Glomerular endothelial cell (primary cell): ENCODE results near the gene CACNB3. TPM values are rescaled to one million over a fixed set of nuclear protein-coding genes. Genes with fewer than 3 reads are reported as not detected.
A peak's percentile ranks its signal among the peaks of the same experiment; 100 is the strongest.

Source experiments
- DNase-seq: peaks from one replicate; pipeline ENCODE4 v3.0.0-alpha.2; 2011; ENCODE audit warnings: low read depth, low spot score; ENCODE audit errors: extremely low read depth
- total RNA-seq: library from RNA; depleted of rRNA; stranded (reverse); fragments of >200 nt; gene quantifications from 2 replicates; pipeline ENCODE4 v1.2.3, GENCODE V29; 2015

Gene CACNB3
- total RNA-seq, 1 donor from 2014 or later = 38.2 TPM

GRCh38 chr12:48788524-48788853 lies 29.8 kb upstream of the CACNB3 start:
- no peak for DNase-seq

GRCh38 chr12:48788854-48789775 lies 29.2 kb upstream of the CACNB3 start, which contains the start of gene ADCY6:
ADCY6 (minus strand) TSS chr12:48789089; CDS start chr12:48783434, 5,655 bp downstream.
- no peak for DNase-seq

GRCh38 chr12:48789858-48790326 lies 28.4 kb upstream of the CACNB3 start:
- DNase-seq = no peak

GRCh38 chr12:48793696-48794095 lies 24.6 kb upstream of the CACNB3 start:
- DNase-seq = no peak

GRCh38 chr12:48794870-48795269 lies 23.4 kb upstream of the CACNB3 start:
- DNase-seq = no peak

GRCh38 chr12:48795550-48796455 lies 22.5 kb upstream of the CACNB3 start:
- peak; percentile 45 for DNase-seq

- no peak for DNase-seq
Observed at GRCh38 chr12:48796976-48797375, 21.3 kb upstream of the CACNB3 start.

GRCh38 chr12:48800457-48800856 lies 17.8 kb upstream of the CACNB3 start:
- no peak for DNase-seq

- DNase-seq = no peak
Observed at GRCh38 chr12:48800971-48801370, 17.3 kb upstream of the CACNB3 start.

GRCh38 chr12:48803675-48804074 lies 14.6 kb upstream of the CACNB3 start:
- DNase-seq = no peak

GRCh38 chr12:48807981-48808380 lies 10.3 kb upstream of the CACNB3 start:
- no peak for DNase-seq

- no peak for DNase-seq
Observed at GRCh38 chr12:48810903-48811431, 7.3 kb upstream of the CACNB3 start.

GRCh38 chr12:48811437-48812090 lies 6.7 kb upstream of the CACNB3 start:
- no peak for DNase-seq

GRCh38 chr12:48812389-48812788 lies 5.9 kb upstream of the CACNB3 start:
- DNase-seq = no peak

GRCh38 chr12:48813465-48814261 lies 4.6 kb upstream of the CACNB3 start:
- no peak for DNase-seq

- DNase-seq = no peak
Observed at GRCh38 chr12:48814262-48815125, 3.8 kb upstream of the CACNB3 start.

- no peak for DNase-seq
Observed at GRCh38 chr12:48815126-48816110, 2.9 kb upstream of the CACNB3 start.
